ENCODE results near the gene C16orf78.

- TF ChIP-seq CTCF (IDR thresholded peaks at IDR 0.05) (no peak), POLR2A (IDR thresholded peaks at IDR 0.05) (no peak)
Observed at GRCh38 chr16:49342336-49343265, 31.0 kb upstream of the C16orf78 start.
